Measurements from ENCODE around the gene SLC17A9. TPM values are rescaled to one million over a fixed set of nuclear protein-coding genes. Genes with fewer than 3 reads are reported as not detected.

Gene SLC17A9
- total and polyA plus RNA-seq, 2 of the 8 experiments (the other 6 are each of a cell fraction or from before 2014, with no cell fraction given), result 23.5 to 35.2 TPM

DNA sequence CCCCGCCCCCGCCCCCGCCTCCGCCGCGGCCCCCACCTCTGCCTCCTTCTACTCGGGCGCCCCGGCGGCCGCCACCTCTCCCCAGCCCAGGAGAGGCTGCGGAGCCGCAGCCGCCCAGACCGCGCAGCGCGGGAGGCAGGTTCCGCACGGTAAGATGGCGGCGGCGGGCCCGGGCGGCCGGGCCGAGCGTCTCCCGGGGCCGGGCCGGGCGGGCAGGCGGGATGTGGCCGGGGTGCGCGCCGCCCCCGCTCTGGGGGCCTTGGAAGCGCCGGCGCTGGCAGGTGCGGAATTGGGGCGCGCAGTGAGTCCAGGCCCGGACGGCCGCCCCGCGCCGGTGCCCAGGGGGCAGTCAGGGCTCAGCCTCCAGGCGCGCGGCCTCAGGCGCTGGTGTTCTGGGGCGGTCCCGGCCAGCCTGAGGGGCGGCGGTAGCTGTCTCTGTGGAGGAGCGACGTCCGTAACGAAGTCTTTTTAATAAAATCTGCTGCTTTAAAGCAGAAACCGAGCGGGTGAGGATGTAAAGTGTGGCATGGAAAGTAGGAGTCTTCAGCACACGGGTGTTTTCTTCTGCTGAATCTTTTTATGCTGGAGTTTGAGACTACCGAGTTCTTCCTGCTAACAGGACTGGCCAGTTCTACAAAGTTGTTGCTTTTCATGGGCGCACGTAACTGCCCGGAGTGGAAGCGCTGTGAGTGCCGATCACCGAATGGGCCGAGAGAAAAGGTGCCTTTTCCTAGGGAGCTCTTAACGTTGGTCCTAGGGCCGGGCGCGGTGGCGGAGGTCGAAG is 14.2 kb upstream of the SLC17A9 start, which contains the start of gene GID8 (continued):
- TF ChIP-seq POLR2A (IDR thresholded peaks at IDR 0.05; ENCODE audit: control extremely low read depth in 1 of 2, low read depth in 2 of 2, low read length in 2 of 2), result no peak

Measured in H1 (cell line).